HG03108 (cell line): Measurements from ENCODE around the gene KLHL6.
"Not testable (repeated sequence)": the region's sequence is repeated elsewhere in the genome, so short reads cannot be mapped to it uniquely, and the experiment has no call there.

Experiments used
- ATAC-seq: cut with Tn5 transposase; IDR thresholded peaks from one replicate; pipeline ENCODE4 v1.9.1; 2021; ENCODE audit warnings: moderate library complexity; ENCODE audit not compliant: unreplicated experiment

Gene KLHL6

GRCh38 chr3:183489455-183490210, 65.9 kb downstream of the KLHL6 start:
- ATAC-seq = no peak

- ATAC-seq = no peak
Observed at GRCh38 chr3:183488343-183488742, 67.2 kb downstream of the KLHL6 start.

GRCh38 chr3:183487896-183488295, 67.6 kb downstream of the KLHL6 start:
- ATAC-seq = no peak

- no peak for ATAC-seq
Observed at GRCh38 chr3:183487016-183487415, 68.5 kb downstream of the KLHL6 start.

GRCh38 chr3:183486472-183486871, 69.0 kb downstream of the KLHL6 start:
- no peak for ATAC-seq

GRCh38 chr3:183485585-183485984, 69.9 kb downstream of the KLHL6 start:
- ATAC-seq = no peak

- ATAC-seq = no peak
Observed at GRCh38 chr3:183485093-183485492, 70.4 kb downstream of the KLHL6 start.

GRCh38 chr3:183484431-183485075, 71.0 kb downstream of the KLHL6 start:
- no peak for ATAC-seq

GRCh38 chr3:183481582-183481981, 73.9 kb downstream of the KLHL6 start:
- no peak for ATAC-seq

GRCh38 chr3:183478501-183478900, 77.0 kb downstream of the KLHL6 start:
- ATAC-seq = no peak

- no peak for ATAC-seq
Observed at GRCh38 chr3:183477801-183478456, 77.6 kb downstream of the KLHL6 start.

GRCh38 chr3:183475764-183476162, 79.7 kb downstream of the KLHL6 start:
- not testable (repeated sequence) for ATAC-seq

- ATAC-seq = no peak
Observed at GRCh38 chr3:183475016-183475763, 80.3 kb downstream of the KLHL6 start.

- ATAC-seq = no peak
Observed at GRCh38 chr3:183473969-183474368, 81.5 kb downstream of the KLHL6 start.

GRCh38 chr3:183472155-183472554, 83.4 kb downstream of the KLHL6 start:
- ATAC-seq = no peak

- no peak for ATAC-seq
Observed at GRCh38 chr3:183468424-183468823, 87.1 kb downstream of the KLHL6 start.

GRCh38 chr3:183466575-183466974, 88.9 kb downstream of the KLHL6 start:
- no peak for ATAC-seq

- ATAC-seq = not testable (repeated sequence)
Observed at GRCh38 chr3:183465710-183466109, 89.8 kb downstream of the KLHL6 start.

GRCh38 chr3:183464480-183464879, 91.0 kb downstream of the KLHL6 start:
- no peak for ATAC-seq

GRCh38 chr3:183460081-183461055, 95.1 kb downstream of the KLHL6 start:
- ATAC-seq = no peak
